AG04450 (cell line): ENCODE measurements around the gene USB1. TPM values are rescaled to one million over a fixed set of nuclear protein-coding genes. Genes with fewer than 3 reads are reported as not detected.

ENCODE experiments used
- CTCF ChIA-PET: fragments of 300-600, 350-600 bp; formaldehyde crosslinking; extraction: SDS; loops from one replicate; lab custom pipeline; 2022; ENCODE audit warnings: antibody characterized with exemption, inconsistent platforms; lab: Charles Lee
- POLR2A ChIA-PET: fragments of 350-600 bp; formaldehyde crosslinking; extraction: SDS; loops from one replicate; lab custom pipeline; 2021; ENCODE audit warnings: antibody characterized with exemption, inconsistent platforms; lab: Yijun Ruan, JAX
- DNase-seq: peaks from one replicate; pipeline ENCODE4 v3.0.0-alpha.2; 2011; ENCODE audit warnings: low read depth, low spot score
- H3K27ac ChIP-seq: one replicate; pipeline ENCODE4 v1.5.1; 2012; ENCODE audit warnings: low read depth, low read length, control low read depth
- H3K27me3 ChIP-seq: one replicate; pipeline ENCODE4 v1.6.0; 2012; ENCODE audit warnings: low read length; ENCODE audit not compliant: control insufficient read depth, insufficient read depth
- H3K4me3 ChIP-seq: 2 replicates; pipeline ENCODE4 v1.5.1; 2011; ENCODE audit warnings: mild to moderate bottlenecking, low read depth, low read length, control low read depth
- H3K9me3 ChIP-seq: 2 replicates; pipeline ENCODE4 v1.5.1; 2012; ENCODE audit warnings: low read length; ENCODE audit not compliant: control insufficient read depth, insufficient read depth
- CTCF ChIP-seq: IDR thresholded peaks from 2 replicates; pipeline ENCODE4 v1.5.1; 2011; ENCODE audit warnings: low read depth, low read length, control low read depth, inconsistent platforms
- polyA plus RNA-seq: library from polyadenylated mRNA; depleted of rRNA; stranded (reverse); fragments of >200 nt; gene quantifications from 2 replicates; pipeline ENCODE4 v1.2.3, GENCODE V29; 2011

USB1 gene
- polyA plus RNA-seq, 1 experiment, result 48.7 TPM

DNA sequence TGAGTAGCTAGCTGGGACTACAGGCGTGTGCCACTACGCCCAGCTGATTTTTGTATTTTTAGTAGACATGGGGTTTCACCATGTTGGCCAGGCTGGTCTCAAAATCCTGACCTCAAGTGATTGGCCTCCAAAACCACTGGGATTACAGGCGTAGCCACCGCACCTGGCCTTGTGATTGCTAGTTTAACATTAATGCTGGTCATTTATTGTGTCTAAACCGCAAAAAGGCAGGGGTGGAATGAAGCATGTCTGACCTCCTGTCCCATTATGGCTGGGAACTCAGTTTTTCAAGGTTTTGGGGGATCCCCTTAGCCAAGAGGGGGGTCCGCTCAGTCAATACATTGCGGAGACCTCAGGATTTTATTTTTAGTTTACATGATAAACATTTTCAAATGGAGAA, 19.6 kb upstream of the USB1 start:
- H3K9me3 ChIP-seq, result no peaks in the 10 kb centered on the region; the same call in 1 of the 2 replicates
- CTCF ChIA-PET, result no interaction called here
- no peak for DNase-seq
- H3K27me3 ChIP-seq, result peaks cover 25% of the 10 kb centered on the region
- no peak overlapping the region for H3K4me3 ChIP-seq
- TF ChIP-seq CTCF, result no peak
- no peak overlapping the region for H3K27ac ChIP-seq
- POLR2A ChIA-PET, result interaction anchor here (0.6 kb wide), 1 partner anchor 47 kb away, joined by 3 read pairs; no protein-coding TSS in a partner anchor

DNA sequence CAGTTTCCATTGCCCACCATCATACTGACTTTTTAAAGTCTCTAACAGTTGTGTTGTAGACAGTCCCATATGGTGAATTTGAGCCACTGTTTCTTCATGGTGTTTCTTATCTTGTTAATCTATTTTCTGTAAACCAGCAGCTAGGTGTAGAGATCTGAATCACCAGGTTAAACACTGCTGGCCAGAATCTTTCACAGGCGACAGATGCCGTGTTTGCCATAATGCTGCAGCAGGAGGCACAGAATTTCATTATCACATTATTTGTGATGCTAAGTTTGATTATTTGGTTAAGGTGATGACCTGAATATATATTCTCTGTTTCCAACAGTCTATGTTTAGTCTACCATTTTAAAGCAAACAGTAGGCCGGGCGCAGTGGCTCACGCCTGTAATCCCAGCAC, 18.8 kb upstream of the USB1 start:
- H3K4me3 ChIP-seq, result no peak overlapping the region
- no peak for DNase-seq
- H3K9me3 ChIP-seq, result no peaks in the 10 kb centered on the region; the same call in 1 of the 2 replicates
- CTCF ChIA-PET, result no interaction called here
- no peak for TF ChIP-seq CTCF
- H3K27ac ChIP-seq, result no peak overlapping the region
- H3K27me3 ChIP-seq, result peaks cover 28% of the 10 kb centered on the region
- POLR2A ChIA-PET, result no interaction called here

DNA sequence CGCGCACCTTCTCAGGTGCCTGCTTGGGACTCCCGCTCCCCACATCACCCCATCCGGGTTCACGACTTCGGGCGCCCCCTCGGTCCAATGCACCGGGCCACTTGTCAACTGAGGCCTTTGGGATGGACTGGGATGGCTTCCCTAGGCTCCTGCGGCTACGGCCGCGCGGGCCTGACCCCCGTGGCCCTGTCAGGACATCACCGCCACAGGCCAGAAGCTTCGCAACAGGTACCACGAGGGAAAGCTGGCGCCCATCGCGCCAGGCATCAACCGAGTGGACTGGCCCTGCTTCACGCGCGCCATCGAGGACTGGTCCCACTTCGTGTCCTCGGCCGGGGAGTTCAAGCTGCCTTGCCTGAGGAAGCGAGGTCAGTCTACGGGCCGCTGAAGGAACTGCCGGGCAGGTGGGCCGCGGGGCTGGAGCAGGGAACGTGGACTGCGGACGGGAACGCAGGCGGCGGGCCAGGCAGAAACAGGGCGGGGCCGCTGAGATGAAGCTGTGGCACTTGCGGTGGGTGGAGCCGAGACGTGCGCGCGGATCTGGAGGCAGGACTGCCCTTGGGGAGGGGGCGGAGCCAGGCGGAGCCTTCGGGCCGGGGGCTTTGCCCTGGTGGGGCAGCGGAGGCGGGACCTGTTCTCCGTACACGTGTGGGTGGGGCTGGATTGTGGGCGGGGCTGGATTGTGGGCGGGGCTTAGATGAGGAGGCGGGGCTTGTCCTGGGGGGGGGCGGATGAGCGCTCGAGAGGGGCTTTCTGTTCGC, 16.6 kb upstream of the USB1 start:
- DNase-seq, result peak; percentile 59
- Histone ChIP-seq H3K9me3 (no peaks in the 10 kb centered on the region; the same call in 1 of the 2 replicates), H3K4me3 (peak overlapping the region; percentile 60), H3K27me3 (peaks cover 35% of the 10 kb centered on the region), H3K27ac (no peak overlapping the region)
- CTCF ChIA-PET, result interaction anchor here (0.7 kb wide), 1 partner anchor 15 kb away, joined by 3 read pairs; no protein-coding TSS in a partner anchor
- POLR2A ChIA-PET, result no interaction called here
- TF ChIP-seq CTCF, result no peak

- no peak overlapping the region for H3K27ac ChIP-seq
- no peaks in the 10 kb centered on the region; the same call in 1 of the 2 replicates for H3K9me3 ChIP-seq
- peaks cover 32% of the 10 kb centered on the region for H3K27me3 ChIP-seq
- H3K4me3 ChIP-seq, result peak overlapping the region; percentile 60
- POLR2A ChIA-PET, result no interaction called here
- CTCF ChIA-PET, result interaction anchor here (0.7 kb wide), 1 partner anchor 14 kb away, joined by 3 read pairs; no protein-coding TSS in a partner anchor
- no peak for DNase-seq
- no peak for TF ChIP-seq CTCF
Measured at GRCh38 chr16:57985204-57986181, 15.7 kb upstream of the USB1 start.
